DMS114 treated with DMSO at 0.1 percent for 48 hours (cell line): ENCODE data around the gene RCC2.
A peak's percentile ranks its signal among the peaks of the same experiment; 100 is the strongest.
"Not testable (repeated sequence)": the region's sequence is repeated elsewhere in the genome, so short reads cannot be mapped to it uniquely, and the experiment has no call there.

Source experiments
- DNase-seq: peaks from one replicate; lab custom pipeline; 2025; ENCODE audit not compliant: unreplicated experiment; lab: John Stamatoyannopoulos, UW

Gene RCC2

GRCh38 chr1:17420391-17420918, 19.0 kb downstream of the RCC2 start:
- DNase-seq = no peak

GRCh38 chr1:17419626-17420328, 19.7 kb downstream of the RCC2 start:
- no peak for DNase-seq

- DNase-seq = no peak
Observed at GRCh38 chr1:17416389-17416788, 23.1 kb downstream of the RCC2 start.

- DNase-seq = no peak
Observed at GRCh38 chr1:17414022-17414421, 25.5 kb downstream of the RCC2 start.

GRCh38 chr1:17412093-17412870, 27.2 kb downstream of the RCC2 start:
- no peak for DNase-seq

GRCh38 chr1:17409391-17409811, 30.1 kb downstream of the RCC2 start:
- no peak for DNase-seq

- DNase-seq = not testable (repeated sequence)
Observed at GRCh38 chr1:17407786-17408514, 31.5 kb downstream of the RCC2 start.

- DNase-seq = not testable (repeated sequence)
Observed at GRCh38 chr1:17406760-17407475, 32.6 kb downstream of the RCC2 start.

- peak; percentile 44 for DNase-seq
Observed at GRCh38 chr1:17405898-17406759, 33.3 kb downstream of the RCC2 start.

GRCh38 chr1:17404820-17405219, 34.7 kb downstream of the RCC2 start:
- DNase-seq = no peak

GRCh38 chr1:17404034-17404684, 35.3 kb downstream of the RCC2 start:
- DNase-seq = no peak

GRCh38 chr1:17403081-17403480, 36.4 kb downstream of the RCC2 start:
- no peak for DNase-seq

GRCh38 chr1:17401841-17402240, 37.6 kb downstream of the RCC2 start:
- no peak for DNase-seq

GRCh38 chr1:17400725-17401341, 38.6 kb downstream of the RCC2 start:
- no peak for DNase-seq

- no peak for DNase-seq
Observed at GRCh38 chr1:17397910-17398695, 41.4 kb downstream of the RCC2 start.

GRCh38 chr1:17393230-17393629, 46.2 kb downstream of the RCC2 start:
- DNase-seq = no peak

GRCh38 chr1:17392199-17392740, 47.2 kb downstream of the RCC2 start:
- no peak for DNase-seq

- no peak for DNase-seq
Observed at GRCh38 chr1:17381161-17381560, 58.3 kb downstream of the RCC2 start.
